HG03108 (cell line): ENCODE measurements around the gene RETREG3.

Experiments
- ATAC-seq: cut with Tn5 transposase; IDR thresholded peaks from one replicate; pipeline ENCODE4 v1.9.1; 2021; ENCODE audit warnings: moderate library complexity; ENCODE audit not compliant: unreplicated experiment

The RETREG3 gene

GRCh38 chr17:42613699-42614295, 4.6 kb upstream of the RETREG3 start:
- ATAC-seq, result no peak

GRCh38 chr17:42612013-42612412, 2.8 kb upstream of the RETREG3 start:
- no peak for ATAC-seq

DNA sequence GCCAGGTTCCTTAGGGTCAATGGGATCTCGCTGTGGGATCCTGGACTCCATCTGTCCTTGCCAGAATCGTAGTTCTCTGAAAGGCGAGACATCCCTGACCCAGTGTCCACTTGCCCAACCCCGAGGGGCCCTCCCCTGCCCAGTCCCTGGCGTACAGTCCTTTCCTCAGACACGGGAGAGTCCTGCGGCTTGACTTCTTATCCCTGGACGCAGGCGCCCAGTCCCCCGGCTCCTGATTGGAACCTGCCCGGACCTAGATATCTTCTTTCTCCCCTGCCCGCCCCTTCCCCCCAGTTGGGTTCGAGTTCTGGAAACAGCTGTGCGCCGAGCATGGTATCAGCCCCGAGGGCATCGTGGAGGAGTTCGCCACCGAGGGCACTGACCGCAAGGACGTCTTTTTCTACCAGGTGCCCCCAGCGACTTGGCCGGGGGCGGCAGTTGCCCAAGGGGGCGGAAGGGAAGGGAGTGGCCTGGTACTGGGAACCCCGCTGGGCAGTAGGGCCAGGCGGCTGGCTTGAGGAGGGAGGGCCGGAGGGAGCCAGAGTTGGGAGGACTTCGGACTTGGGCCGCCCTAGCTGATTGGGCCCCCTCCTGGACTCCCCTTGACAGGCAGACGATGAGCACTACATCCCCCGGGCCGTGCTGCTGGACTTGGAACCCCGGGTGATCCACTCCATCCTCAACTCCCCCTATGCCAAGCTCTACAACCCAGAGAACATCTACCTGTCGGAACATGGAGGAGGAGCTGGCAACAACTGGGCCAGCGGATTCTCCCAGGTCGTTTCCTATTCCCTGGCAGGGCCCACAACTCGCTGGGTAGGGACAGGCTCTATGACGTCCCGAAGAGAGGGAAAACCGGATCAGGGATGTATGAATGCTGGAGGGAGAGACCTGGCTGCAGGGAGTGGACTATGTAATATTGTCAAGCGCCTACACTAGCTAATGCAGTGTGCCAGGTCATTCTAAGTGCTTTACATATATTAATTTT, 934 bp upstream of the RETREG3 start:
- peak; percentile 1 for ATAC-seq

GRCh38 chr17:42608305-42609181, 631 bp downstream of the RETREG3 start:
- peak; percentile 2 for ATAC-seq

GRCh38 chr17:42607769-42608168, 1.4 kb downstream of the RETREG3 start:
- ATAC-seq, result no peak

GRCh38 chr17:42603318-42603717, 5.9 kb downstream of the RETREG3 start:
- ATAC-seq, result no peak

DNA sequence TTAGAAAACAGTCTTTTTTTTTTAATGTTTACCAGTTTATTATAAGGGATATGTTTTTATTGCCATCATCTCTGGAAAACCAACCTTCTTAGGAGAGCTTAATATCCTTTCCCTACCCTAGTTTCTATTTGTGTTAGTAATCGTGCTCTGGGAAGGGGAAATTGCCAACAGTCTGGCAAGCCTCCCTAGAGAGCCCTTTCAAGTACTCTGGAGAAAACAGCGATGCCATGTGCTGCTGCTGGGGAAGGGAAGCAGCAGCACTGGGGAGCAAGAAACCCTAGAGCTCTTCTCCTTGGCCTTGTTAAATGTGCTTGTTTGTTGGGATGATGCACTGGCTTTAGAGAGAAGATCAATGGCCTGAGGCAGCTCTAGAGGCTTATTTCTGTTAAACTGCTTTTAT, 10.3 kb downstream of the RETREG3 start:
- no peak for ATAC-seq

GRCh38 chr17:42596386-42596785, 12.8 kb downstream of the RETREG3 start:
- ATAC-seq, result no peak

- no peak for ATAC-seq
These were observed 17.8 kb downstream of the RETREG3 start for GRCh38 chr17:42591411-42591810.

DNA sequence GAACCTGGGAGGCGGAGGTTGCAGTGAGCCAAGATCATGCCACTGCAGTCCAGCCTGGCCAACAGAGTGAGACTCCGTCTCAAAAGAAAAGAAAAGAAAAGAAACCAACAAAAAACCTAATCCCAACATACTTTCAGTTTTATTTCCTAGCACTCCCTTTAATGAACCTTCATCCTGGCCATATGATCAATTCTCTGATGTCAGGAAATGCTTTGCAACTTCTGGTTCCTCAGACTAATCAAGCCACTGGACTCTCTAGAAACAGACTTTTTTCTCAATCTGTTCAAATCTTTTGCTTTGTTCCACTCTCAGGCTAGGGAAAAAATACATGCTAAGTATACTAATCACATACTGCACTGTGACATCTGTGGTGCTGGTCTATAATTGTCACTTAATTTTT, 18.3 kb downstream of the RETREG3 start:
- no peak for ATAC-seq

DNA sequence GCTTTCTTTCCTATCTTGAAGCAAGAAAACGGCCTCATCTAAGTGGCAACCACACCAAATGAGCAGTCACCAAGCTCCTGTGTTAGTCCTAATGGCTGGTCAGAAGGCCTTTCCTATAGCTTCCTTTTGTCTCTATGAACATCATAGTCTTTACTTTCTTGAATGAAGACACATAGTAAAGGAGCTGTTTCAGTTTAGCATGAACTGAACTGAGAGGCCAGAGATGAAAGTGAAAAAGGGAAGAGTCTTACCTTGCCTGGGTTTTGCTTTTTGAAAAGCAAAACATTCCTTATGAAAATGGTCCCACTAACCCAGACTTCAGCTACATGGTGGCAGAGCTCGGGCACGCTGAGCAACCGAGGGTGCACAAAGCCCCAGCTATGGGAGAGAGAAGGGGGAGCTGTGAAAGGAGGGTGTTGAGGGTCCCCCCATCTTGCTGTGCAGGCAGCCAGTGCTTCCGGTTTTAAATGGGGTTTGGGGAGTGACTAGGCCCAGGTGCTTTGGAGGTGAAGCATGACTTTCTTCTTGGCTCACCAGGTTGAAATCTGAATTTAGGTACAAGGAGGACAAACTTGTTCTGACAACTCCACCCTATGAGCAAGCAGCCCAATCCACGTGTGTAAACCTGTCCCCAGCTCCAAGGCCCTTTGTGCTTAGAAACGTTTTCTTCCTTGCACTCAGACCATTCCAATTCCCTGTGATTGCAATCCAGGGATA, 22.5 kb downstream of the RETREG3 start:
- peak; percentile 49 for ATAC-seq

- no peak for ATAC-seq
These were observed 23.8 kb downstream of the RETREG3 start for GRCh38 chr17:42585353-42585752.

DNA sequence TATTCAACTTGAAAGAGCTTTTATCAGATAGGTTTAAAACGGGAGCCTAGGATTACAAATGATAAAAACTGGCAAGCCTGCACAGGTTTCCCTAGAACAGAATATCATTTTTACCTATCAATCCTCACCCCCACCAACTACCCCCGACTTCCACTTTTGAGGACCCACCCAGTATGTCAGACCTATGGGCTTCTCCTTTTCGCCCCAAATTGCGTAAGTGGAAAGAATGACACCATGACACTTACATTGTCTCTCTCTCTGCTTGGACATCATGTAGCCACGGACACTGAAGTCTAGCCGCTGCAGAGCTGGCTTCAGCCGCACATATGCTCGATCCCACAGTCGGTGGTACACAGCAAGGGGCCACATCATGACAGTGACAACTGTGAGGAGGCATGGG, 24.3 kb downstream of the RETREG3 start:
- ATAC-seq, result no peak

DNA sequence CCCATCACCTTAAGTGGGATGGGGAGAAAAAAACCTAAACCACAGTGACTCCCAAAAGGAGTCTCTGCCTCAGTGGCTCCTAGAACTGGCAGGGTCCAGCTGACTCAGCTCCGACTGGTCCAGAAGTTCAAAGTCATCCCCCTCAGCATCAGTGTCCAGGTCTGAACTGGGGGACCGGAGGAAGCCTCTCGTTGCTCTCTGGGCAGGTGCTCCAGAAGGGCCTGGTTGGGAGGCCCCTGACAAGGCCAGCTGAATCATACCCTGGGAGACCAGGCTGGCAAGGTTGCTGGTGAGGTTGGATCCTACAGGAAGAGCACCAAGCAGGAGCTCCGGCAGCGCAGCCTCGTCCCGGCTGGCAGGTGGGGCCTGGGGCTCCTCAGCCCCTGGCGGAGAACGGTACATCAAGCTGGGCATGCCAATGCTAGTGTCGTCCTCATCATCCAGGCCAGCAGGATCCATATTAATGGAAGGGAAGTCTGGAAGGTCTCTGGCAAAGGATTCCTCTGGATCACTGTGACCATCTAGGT, 27.4 kb downstream of the RETREG3 start:
- ATAC-seq, result no peak

DNA sequence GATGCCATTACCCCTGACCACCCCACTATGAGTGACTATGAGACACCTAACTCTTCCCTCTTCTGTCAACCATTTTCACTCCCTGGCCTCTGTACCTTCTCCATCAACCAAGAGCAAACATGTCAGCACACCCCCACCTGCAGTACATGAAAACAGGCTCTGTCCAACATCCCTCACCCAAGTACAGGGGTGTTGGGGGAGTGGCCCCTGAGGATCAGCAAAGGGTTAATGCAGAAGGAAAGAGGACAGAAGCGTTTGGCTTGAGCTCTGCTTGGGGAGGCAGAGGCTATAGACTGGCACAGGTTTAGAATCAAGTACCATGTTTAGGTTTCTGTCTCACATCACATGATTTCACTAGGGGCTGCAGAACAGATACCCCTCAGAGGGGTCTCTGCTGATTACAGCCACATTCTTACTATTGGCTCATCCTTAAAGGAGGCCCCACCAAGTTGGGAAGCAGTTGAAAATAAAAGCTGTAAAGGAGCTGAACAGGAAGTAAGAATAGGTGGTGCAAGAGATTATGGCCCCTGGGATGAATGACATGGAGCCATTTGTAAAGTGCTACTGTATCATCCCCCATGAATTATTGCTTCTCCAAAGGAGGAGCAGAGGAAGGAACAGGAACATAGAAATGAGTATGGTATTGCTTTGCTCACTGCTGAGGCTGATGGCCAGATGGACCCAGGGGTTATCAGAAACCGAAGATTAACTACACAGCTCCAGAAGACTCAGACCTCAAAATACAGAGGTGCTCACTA, 29.2 kb downstream of the RETREG3 start:
- ATAC-seq, result no peak

GRCh38 chr17:42578282-42578869, 30.8 kb downstream of the RETREG3 start:
- peak; percentile 36 for ATAC-seq

- ATAC-seq, result peak; percentile 76
These were observed 31.5 kb downstream of the RETREG3 start, which contains the start of gene PSMC3IP for GRCh38 chr17:42577532-42578281. TSS of gene PSMC3IP (minus strand) at chr17:42577729. CDS start at chr17:42577686, 43 bp downstream.

DNA sequence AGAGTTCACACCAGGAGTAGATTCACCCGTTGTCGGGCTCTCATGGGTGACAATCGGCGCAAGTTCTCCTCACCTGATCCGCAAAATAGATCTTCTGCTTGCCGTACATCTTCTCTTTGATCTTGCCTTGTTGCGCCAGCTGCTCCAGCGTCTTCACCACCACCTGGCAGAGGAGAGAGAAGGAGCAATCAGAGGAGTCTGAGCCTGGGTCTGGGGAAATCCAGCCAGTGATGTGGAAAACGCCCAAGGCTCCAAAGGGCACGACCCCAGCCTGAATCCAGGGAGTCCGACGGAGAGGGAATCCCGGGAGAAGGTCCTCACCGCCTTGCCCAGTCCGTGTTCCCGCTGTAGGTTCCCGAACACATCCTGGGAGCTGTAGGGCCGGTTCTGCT, 32.0 kb downstream of the RETREG3 start:
- no peak for ATAC-seq
